ENCODE results near the gene HIVEP3.

- TF ChIP-seq EP300 (IDR thresholded peaks at IDR 0.05) = no peak
- TF ChIP-seq CTCF (IDR thresholded peaks at IDR 0.05) = no peak
- TF ChIP-seq POLR2A (IDR thresholded peaks at IDR 0.05; ENCODE audit: low read depth) = peak; percentile 42
Measured at GRCh38 chr1:41662061-41662764, 256.5 kb downstream of the HIVEP3 start.
